ENCODE measurements around the gene TWF2.

The TWF2 gene

DNA sequence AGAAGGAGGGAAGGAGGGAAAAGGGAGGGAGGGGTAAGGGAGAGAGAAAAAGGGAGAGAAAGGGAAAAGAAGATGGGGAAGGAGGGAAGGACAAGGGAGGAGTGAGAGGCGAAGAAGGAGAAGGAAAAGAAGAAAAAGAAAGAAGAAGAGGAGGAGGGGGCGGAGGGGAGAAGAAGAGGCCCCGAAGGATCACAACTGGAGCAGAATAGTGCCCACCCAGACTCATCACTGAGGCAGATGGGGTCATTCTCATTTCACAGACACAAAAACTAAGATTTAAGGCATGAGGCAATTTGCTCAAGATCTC is 43.7 kb downstream of the TWF2 start:
- H3K4me3 ChIP-seq (ENCODE audit: low read depth, low read length), result no peak overlapping the region
- no peak for DNase-seq (ENCODE audit: low read depth)
- TF ChIP-seq, protein P1, sequence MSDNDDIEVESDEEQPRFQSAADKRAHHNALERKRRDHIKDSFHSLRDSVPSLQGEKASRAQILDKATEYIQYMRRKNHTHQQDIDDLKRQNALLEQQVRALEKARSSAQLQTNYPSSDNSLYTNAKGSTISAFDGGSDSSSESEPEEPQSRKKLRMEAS (IDR thresholded peaks at IDR 0.05; ENCODE audit: low read depth, low read length), result no peak
- no peak for TF ChIP-seq POLR2A (IDR thresholded peaks at IDR 0.05; ENCODE audit: extremely low read depth, insufficient read length)
- TF ChIP-seq, protein P2, sequence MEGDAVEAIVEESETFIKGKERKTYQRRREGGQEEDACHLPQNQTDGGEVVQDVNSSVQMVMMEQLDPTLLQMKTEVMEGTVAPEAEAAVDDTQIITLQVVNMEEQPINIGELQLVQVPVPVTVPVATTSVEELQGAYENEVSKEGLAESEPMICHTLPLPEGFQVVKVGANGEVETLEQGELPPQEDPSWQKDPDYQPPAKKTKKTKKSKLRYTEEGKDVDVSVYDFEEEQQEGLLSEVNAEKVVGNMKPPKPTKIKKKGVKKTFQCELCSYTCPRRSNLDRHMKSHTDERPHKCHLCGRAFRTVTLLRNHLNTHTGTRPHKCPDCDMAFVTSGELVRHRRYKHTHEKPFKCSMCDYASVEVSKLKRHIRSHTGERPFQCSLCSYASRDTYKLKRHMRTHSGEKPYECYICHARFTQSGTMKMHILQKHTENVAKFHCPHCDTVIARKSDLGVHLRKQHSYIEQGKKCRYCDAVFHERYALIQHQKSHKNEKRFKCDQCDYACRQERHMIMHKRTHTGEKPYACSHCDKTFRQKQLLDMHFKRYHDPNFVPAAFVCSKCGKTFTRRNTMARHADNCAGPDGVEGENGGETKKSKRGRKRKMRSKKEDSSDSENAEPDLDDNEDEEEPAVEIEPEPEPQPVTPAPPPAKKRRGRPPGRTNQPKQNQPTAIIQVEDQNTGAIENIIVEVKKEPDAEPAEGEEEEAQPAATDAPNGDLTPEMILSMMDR (IDR thresholded peaks at IDR 0.05; ENCODE audit: low read depth, low read length), result no peak
- TF ChIP-seq MYC (IDR thresholded peaks at IDR 0.05; ENCODE audit: low read depth, low read length), result no peak

DNA sequence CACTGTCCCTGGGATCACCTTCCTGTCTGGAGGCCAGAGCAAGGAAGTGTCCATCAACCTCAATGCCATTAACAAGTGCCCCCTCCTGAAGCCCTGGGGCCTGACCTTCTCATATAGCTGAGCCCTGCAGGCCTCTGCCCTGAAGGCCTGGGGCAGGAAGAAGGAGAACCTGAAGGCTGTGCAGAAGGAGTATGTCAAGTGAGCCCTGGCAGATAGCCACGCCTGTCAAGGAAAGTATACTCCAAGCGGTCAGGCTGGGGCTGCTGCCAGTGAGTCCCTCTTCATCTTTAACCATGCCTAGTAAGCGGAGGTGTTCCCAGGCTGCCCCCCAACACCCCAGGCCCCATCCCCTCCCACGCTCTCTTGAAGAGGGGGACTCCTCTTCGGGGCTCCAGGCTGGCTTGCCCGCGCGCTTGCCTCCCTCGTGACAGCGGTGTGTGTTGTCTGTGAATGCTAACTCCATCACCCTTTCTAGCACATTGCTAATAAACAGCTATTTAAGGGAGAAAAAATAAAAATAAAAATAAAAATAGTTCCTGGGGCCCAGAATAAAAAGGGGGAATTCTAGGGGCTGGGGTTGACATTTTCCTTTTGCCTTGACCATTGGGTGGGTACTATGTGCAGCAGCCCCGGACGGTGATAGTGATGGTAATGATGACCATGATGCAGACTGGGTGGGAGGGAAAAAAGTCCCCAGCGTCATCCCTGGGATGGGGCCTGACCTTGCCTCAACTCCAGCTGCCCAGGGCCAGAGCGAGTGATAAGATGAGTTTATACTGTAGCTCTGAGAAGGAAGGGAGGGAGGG is 44.3 kb downstream of the TWF2 start:
- H3K4me3 ChIP-seq (ENCODE audit: low read depth, low read length), result no peak overlapping the region
- DNase-seq (ENCODE audit: low read depth), result no peak
- TF ChIP-seq, protein P2 (IDR thresholded peaks at IDR 0.05; ENCODE audit: low read depth, low read length), result no peak
- no peak for TF ChIP-seq MYC (IDR thresholded peaks at IDR 0.05; ENCODE audit: low read depth, low read length)
- TF ChIP-seq, protein P1 (IDR thresholded peaks at IDR 0.05; ENCODE audit: low read depth, low read length), result no peak
- TF ChIP-seq POLR2A (IDR thresholded peaks at IDR 0.05; ENCODE audit: extremely low read depth, insufficient read length), result no peak

DNA sequence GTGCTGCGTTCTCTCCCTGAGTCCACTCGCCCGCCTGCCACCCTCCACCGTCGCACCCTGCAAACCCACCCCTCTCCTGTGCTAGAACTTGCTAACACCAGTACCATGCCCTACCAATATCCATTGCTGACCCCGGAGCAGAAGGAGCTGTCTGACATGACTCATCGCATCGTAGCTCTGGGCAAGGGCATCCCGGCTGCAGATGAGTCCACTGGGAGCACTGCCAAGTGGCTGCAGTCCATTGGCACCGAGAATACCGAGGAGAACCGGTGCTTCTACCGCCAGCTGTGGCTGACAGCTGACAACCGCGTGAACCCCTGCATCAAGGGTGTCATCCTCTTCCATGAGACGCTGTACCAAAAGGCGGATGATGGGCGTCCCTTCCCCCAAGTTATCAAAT is 45.9 kb downstream of the TWF2 start:
- TF ChIP-seq, protein P1 (IDR thresholded peaks at IDR 0.05; ENCODE audit: low read depth, low read length), result no peak
- TF ChIP-seq MYC (IDR thresholded peaks at IDR 0.05; ENCODE audit: low read depth, low read length) (no peak), POLR2A (IDR thresholded peaks at IDR 0.05; ENCODE audit: extremely low read depth, insufficient read length) (no peak)
- TF ChIP-seq, protein P2 (IDR thresholded peaks at IDR 0.05; ENCODE audit: low read depth, low read length), result no peak
- no peak overlapping the region for H3K4me3 ChIP-seq (ENCODE audit: low read depth, low read length)
- DNase-seq (ENCODE audit: low read depth), result no peak

DNA sequence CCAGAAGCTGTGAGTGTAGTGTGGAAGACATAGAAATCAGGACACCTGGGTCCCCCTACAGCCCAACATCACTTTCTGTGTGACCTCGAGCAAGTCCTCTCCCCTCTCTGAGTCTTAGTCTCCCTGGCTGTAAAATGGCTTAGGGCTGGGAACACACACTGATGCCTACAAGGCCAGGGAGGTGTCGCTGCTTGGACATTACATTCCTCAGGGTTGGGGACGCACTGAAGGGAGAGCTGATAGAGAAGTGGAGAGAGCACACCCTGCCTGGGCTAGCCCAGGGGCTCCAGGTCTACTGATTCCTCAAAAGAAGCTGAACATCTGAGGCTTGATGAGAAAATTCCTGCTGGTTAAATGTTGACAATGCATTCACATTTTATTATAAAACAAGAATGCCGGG is 47.3 kb downstream of the TWF2 start:
- DNase-seq (ENCODE audit: low read depth), result no peak
- no peak overlapping the region for H3K4me3 ChIP-seq (ENCODE audit: low read depth, low read length)
- TF ChIP-seq MYC (IDR thresholded peaks at IDR 0.05; ENCODE audit: low read depth, low read length) (no peak), POLR2A (IDR thresholded peaks at IDR 0.05; ENCODE audit: extremely low read depth, insufficient read length) (no peak)
- TF ChIP-seq, protein P1 (IDR thresholded peaks at IDR 0.05; ENCODE audit: low read depth, low read length), result no peak
- TF ChIP-seq, protein P2 (IDR thresholded peaks at IDR 0.05; ENCODE audit: low read depth, low read length), result no peak

DNA sequence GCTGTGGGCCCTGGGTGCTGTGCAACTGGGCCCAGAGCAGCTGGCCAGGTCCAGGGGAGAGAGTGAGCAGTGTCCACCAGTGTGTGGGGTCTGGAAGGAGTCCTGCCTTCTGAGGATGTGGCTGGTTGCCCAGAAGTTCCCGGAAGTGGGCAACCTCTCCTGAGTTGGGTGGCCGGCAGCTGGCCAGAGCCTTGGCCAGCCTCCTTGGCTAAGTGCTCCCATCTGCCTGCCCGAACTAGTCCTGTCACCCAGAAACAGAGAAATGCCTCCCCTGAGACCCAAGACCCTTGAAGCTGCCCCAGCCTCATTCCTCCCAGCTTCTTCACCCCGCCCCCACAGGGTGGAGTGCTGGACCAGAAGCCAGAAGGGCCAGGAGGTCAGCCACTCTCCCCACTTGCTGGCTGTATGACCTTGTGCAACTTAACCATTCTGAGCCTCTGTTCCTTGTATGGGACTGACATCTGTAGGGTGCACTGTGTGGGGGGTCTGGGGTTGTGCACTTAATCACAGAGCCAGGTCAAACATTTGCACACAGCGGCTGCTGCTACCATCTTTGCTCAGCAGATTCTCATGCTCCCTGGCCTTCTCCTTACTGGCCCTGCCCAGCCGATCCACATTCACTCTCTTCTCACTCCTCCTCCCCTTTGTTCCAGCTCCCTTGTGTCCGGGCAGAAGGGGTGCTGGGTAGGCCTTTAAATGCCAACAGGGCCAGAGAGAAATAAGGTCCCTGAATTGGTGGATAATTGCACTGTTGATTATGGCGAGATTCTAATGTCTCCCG is 48.5 kb downstream of the TWF2 start:
- H3K4me3 ChIP-seq (ENCODE audit: low read depth, low read length), result no peak overlapping the region
- TF ChIP-seq MYC (IDR thresholded peaks at IDR 0.05; ENCODE audit: low read depth, low read length), result no peak
- TF ChIP-seq, protein P2 (IDR thresholded peaks at IDR 0.05; ENCODE audit: low read depth, low read length), result no peak
- TF ChIP-seq POLR2A (IDR thresholded peaks at IDR 0.05; ENCODE audit: extremely low read depth, insufficient read length), result no peak
- TF ChIP-seq, protein P1 (IDR thresholded peaks at IDR 0.05; ENCODE audit: low read depth, low read length), result no peak
- DNase-seq (ENCODE audit: low read depth), result no peak

Data from NB4 (cell line).